Articular chondrocyte of knee joint (primary cell): Measurements from ENCODE around the gene CTTNBP2NL. TPM values are rescaled to one million over a fixed set of nuclear protein-coding genes. Genes with fewer than 3 reads are reported as not detected.

Source experiments
- small RNA-seq: library from RNA; depleted of rRNA; stranded (forward); fragments of <200 nt; gene quantifications from one replicate; pipeline ENCODE3, GENCODE V24; 2012
- total RNA-seq: library from RNA; depleted of rRNA; stranded (reverse); fragments of >200 nt; gene quantifications from 2 replicates; pipeline ENCODE4 v1.2.3, GENCODE V29; 2012

The CTTNBP2NL gene, protein sequence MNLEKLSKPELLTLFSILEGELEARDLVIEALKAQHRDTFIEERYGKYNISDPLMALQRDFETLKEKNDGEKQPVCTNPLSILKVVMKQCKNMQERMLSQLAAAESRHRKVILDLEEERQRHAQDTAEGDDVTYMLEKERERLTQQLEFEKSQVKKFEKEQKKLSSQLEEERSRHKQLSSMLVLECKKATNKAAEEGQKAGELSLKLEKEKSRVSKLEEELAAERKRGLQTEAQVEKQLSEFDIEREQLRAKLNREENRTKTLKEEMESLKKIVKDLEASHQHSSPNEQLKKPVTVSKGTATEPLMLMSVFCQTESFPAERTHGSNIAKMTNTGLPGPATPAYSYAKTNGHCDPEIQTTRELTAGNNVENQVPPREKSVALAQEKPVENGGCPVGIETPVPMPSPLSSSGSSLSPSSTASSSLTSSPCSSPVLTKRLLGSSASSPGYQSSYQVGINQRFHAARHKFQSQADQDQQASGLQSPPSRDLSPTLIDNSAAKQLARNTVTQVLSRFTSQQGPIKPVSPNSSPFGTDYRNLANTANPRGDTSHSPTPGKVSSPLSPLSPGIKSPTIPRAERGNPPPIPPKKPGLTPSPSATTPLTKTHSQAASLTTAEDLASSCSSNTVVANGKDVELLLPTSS
- total RNA-seq: 22.2 and 28.0 TPM in 2 replicates

DNA sequence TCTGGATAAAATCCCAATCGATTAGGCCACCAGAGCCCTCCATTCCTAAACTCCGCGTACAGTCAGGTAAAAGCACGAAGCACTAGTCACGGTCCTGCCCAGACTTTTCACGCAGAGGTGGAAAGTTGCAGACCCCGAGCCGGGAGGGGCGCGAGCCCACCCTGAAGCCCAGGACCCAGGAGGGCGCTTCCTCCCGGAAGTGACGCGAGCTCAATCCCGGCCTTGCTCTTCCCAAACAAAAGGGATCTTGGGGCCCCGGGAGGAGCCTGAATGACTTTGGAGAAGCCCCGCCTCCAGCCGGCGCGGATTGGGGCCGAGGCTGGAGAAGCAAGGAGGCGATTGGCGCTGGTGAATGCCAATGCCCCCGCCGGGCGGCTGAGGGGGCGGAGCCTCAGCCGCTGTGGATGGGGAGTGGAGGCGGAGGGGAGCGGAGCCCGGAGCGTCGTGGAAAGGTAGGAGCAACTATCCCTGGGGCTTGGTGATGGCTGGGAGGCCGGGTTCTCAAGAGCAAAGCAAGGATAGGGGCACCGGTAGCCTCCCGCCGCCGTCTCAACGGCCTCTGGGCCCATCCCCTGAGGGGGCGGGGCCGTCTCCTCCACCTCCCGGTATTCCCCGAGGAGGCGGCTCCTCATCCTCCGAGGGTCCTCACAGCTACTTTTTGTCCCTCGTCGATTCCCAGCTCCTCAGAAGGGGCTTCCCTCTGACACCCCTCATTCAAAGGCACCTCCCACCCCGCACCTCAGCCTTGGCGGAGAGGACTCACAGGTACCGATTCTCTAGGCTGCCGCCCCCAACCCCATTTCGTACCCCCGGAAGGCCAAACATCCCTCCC is at the start of gene CTTNBP2NL:
Gene CTTNBP2NL (plus strand): TSS at position 394 of the 832 bp plus-strand sequence. CDS start 19,952 bp downstream, outside the sequence.

DNA sequence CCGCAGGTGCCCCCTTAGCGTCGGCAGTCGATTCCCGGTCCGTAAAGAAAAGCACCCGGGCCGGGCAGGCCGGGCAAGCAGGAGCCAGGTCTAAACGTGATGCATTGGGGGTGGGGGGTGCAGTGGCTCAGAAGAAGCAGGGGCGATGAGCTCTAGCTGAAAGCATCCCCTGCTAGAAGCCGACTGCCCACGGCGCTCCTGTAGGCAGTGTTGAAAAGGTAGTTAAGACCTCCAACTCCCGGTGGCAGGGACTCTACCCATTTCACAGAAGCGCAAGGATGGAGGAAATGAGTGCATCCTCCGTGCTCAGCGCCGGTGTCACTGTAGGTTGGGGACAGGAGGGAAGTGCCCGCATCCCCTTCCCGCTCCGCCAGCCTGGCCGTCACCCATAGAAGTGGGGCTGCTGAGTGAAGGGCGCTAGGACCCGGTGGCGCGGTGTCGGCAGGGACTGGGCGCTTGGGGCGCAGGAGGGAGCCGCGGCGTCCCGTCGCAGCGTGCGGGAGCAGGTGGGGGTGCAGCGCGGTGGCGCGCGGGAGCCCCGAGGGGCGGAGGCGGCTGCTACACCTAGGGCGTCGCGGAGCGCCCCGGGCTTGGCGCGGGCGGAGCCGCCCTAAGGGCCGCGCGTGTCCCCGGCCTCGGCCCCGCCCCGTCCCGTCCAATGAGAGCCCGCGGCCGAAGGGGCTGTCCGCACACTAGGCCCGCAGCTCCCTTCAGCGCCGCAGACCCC is 112.4 kb downstream of the CTTNBP2NL start, which contains the start of gene WNT2B:
Gene WNT2B (plus strand): TSS at position 688 of the 727 bp plus-strand sequence. CDS start 298 bp downstream, outside the sequence.

Small RNA genes within 50 kb of the gene (small RNA-seq; reads per million reads assigned to genes)
- not detected for gene RF01210

Other genes with a start within 250 kb of the CTTNBP2NL start
- gene WNT2B, start 112.8 kb downstream of the CTTNBP2NL start, total RNA-seq: 1.2 and 1.3 TPM in 2 replicates
- gene ST7L, start 222.9 kb downstream of the CTTNBP2NL start, total RNA-seq: 18.3 and 21.6 TPM in 2 replicates
- gene CAPZA1, start 223.6 kb downstream of the CTTNBP2NL start, total RNA-seq: 266 and 317 TPM in 2 replicates